CD8-positive, alpha-beta memory T cell (primary cell): ENCODE results near the gene MPST. TPM values are rescaled to one million over a fixed set of nuclear protein-coding genes. Genes with fewer than 3 reads are reported as not detected.

ENCODE experiments used
- CTCF ChIA-PET: fragments of 350-600 bp; sonication (Branson Sonifier 250); formaldehyde crosslinking; loops from one replicate; lab custom pipeline; 2021; ENCODE audit warnings: antibody characterized with exemption; lab: Charles Lee
- POLR2A ChIA-PET: fragments of 350-600 bp; sonication (Branson Sonifier 250); formaldehyde crosslinking; loops from one replicate; lab custom pipeline; 2021; ENCODE audit warnings: antibody characterized with exemption; lab: Charles Lee
- DNase-seq, 5 donors: peaks; one replicate each; pipeline versions ENCODE4 v3.0.0 to v3.0.0-alpha.2; 2020 to 2022; ENCODE audit warnings: mixed read lengths in 1 of 5
- H3K27ac ChIP-seq: one replicate; pipeline ENCODE4 v1.7.0; 2013; ENCODE audit warnings: low read depth, mild to moderate bottlenecking, low read length, moderate library complexity
- H3K27me3 ChIP-seq: 2 replicates; pipeline ENCODE4 v1.7.0; 2013; ENCODE audit warnings: low read length, mild to moderate bottlenecking; ENCODE audit not compliant: insufficient read depth, poor library complexity, severe bottlenecking
- H3K36me3 ChIP-seq: 2 replicates; pipeline ENCODE4 v1.7.0; 2013; ENCODE audit warnings: mild to moderate bottlenecking, low read length, moderate library complexity; ENCODE audit not compliant: insufficient read depth
- H3K4me1 ChIP-seq: 2 replicates; pipeline ENCODE4 v1.7.0; 2013; ENCODE audit warnings: mild to moderate bottlenecking, low read length, moderate library complexity; ENCODE audit not compliant: insufficient read depth
- H3K4me3 ChIP-seq: 2 replicates; pipeline ENCODE4 v1.7.0; 2013; ENCODE audit warnings: mild to moderate bottlenecking, low read length
- H3K9me3 ChIP-seq: 2 replicates; pipeline ENCODE4 v1.7.0; 2013; ENCODE audit warnings: mild to moderate bottlenecking, low read length
- H3K27ac Mint-ChIP-seq, 8 donors: one replicate each; pipeline ENCODE4 v1.8.0; 2020 to 2021; ENCODE audit warnings: mixed read lengths in 8 of 8, mild to moderate bottlenecking in 6 of 8, inconsistent platforms in 3 of 8, moderate library complexity in 3 of 8
- H3K27me3 Mint-ChIP-seq, 2 donors: one replicate each; pipeline ENCODE4 v1.8.0; 2020 to 2021; ENCODE audit warnings: mixed read lengths in 2 of 2, mild to moderate bottlenecking in 1 of 2, moderate library complexity in 1 of 2
- H3K36me3 Mint-ChIP-seq, 3 donors: one replicate each; pipeline ENCODE4 v1.8.0; 2020 to 2021; ENCODE audit warnings: mixed read lengths in 3 of 3, inconsistent platforms in 1 of 3, mild to moderate bottlenecking in 1 of 3
- H3K4me1 Mint-ChIP-seq, 3 donors: one replicate each; pipeline ENCODE4 v1.8.0; 2020 to 2021; ENCODE audit warnings: mixed read lengths in 3 of 3, inconsistent platforms in 1 of 3, mild to moderate bottlenecking in 1 of 3
- H3K4me3 Mint-ChIP-seq, 7 donors: one replicate each; pipeline ENCODE4 v1.8.0; 2020 to 2021; ENCODE audit warnings: mixed read lengths in 7 of 7, mild to moderate bottlenecking in 6 of 7, moderate library complexity in 4 of 7, inconsistent platforms in 2 of 7
- H3K9me3 Mint-ChIP-seq, 5 donors: one replicate each; pipeline ENCODE4 v1.8.0; 2020 to 2022; ENCODE audit warnings: mixed read lengths in 5 of 5, mild to moderate bottlenecking in 3 of 5, moderate library complexity in 2 of 5, inconsistent platforms in 1 of 5
- polyA plus RNA-seq: library from polyadenylated mRNA; unstranded; fragments of 300-500 nt; fragmentation: Illumina TruSeq; gene quantifications from one replicate; pipeline ENCODE4 v1.2.3, GENCODE V29; 2021
- total RNA-seq, 2 experiments: library from RNA; stranded (reverse); gene quantifications; one replicate each; pipeline ENCODE4 v1.2.3, GENCODE V29; 2021

The MPST gene
- total and polyA plus RNA-seq, 3 experiments from 2014 or later: 16.6 to 20.0 (median 17.8) TPM

GRCh38 chr22:37026325-37026724 is 6.8 kb downstream of the MPST start:
- Histone ChIP-seq H3K4me3 (no peak overlapping the region), H3K4me1 (no peaks in the 10 kb centered on the region), H3K27me3 (no peaks in the 10 kb centered on the region), H3K9me3 (no peaks in the 10 kb centered on the region), H3K36me3 (no peaks in the 10 kb centered on the region), H3K27ac (no peak overlapping the region)
- DNase-seq: no peak
- Mint-ChIP-seq H3K9me3 (no peaks in the 10 kb centered on the region), H3K4me1 (peaks cover 4 to 8% (median 6%) of the 10 kb centered on the region in 3 donors), H3K36me3 (peaks cover 0 to 3% (median 0%) of the 10 kb centered on the region in 3 donors), H3K27ac (peak overlapping the region in 1 of 8 donors; percentile 54), H3K4me3 (no peak overlapping the region), H3K27me3 (peaks cover 0 to 1% of the 10 kb centered on the region in 2 donors)
- POLR2A ChIA-PET: no interaction called here
- CTCF ChIA-PET: interaction anchor here (1.7 kb wide), 1 partner anchor 105 kb away, joined by 3 read pairs; no protein-coding TSS in a partner anchor

GRCh38 chr22:37027556-37027955 is 8.0 kb downstream of the MPST start:
- Mint-ChIP-seq H3K27me3 (no peaks in the 10 kb centered on the region), H3K4me3 (no peak overlapping the region), H3K36me3 (peaks cover 0 to 3% (median 0%) of the 10 kb centered on the region in 3 donors), H3K9me3 (no peaks in the 10 kb centered on the region), H3K4me1 (no peaks in the 10 kb centered on the region), H3K27ac (no peak overlapping the region)
- ChIA-PET POLR2A (no interaction called here), CTCF (no interaction called here)
- no peak overlapping the region for H3K27ac ChIP-seq
- no peaks in the 10 kb centered on the region for H3K9me3 ChIP-seq
- H3K27me3 ChIP-seq: no peaks in the 10 kb centered on the region
- no peaks in the 10 kb centered on the region for H3K36me3 ChIP-seq
- H3K4me3 ChIP-seq: no peak overlapping the region
- no peaks in the 10 kb centered on the region for H3K4me1 ChIP-seq
- no peak for DNase-seq

- Mint-ChIP-seq H3K36me3 (peaks cover 0 to 3% (median 0%) of the 10 kb centered on the region in 3 donors), H3K9me3 (no peaks in the 10 kb centered on the region), H3K27ac (peak overlapping the region in 1 of 8 donors; percentile 9), H3K4me3 (no peak overlapping the region), H3K27me3 (no peaks in the 10 kb centered on the region), H3K4me1 (no peaks in the 10 kb centered on the region)
- CTCF ChIA-PET: interaction anchor here (1.0 kb wide), 1 partner anchor 11 kb away, joined by 4 read pairs; no protein-coding TSS in a partner anchor
- H3K36me3 ChIP-seq: no peaks in the 10 kb centered on the region
- POLR2A ChIA-PET: no interaction called here
- H3K27ac ChIP-seq: no peak overlapping the region
- no peaks in the 10 kb centered on the region for H3K27me3 ChIP-seq
- no peak for DNase-seq
- H3K4me3 ChIP-seq: no peak overlapping the region
- no peaks in the 10 kb centered on the region for H3K4me1 ChIP-seq
- H3K9me3 ChIP-seq: no peaks in the 10 kb centered on the region
Observed at GRCh38 chr22:37028692-37029674, 9.4 kb downstream of the MPST start.

- Histone ChIP-seq H3K27me3 (no peaks in the 10 kb centered on the region), H3K4me3 (no peak overlapping the region), H3K9me3 (no peaks in the 10 kb centered on the region), H3K4me1 (no peaks in the 10 kb centered on the region), H3K27ac (no peak overlapping the region), H3K36me3 (no peaks in the 10 kb centered on the region)
- H3K4me3 Mint-ChIP-seq: no peak overlapping the region
- ChIA-PET POLR2A (no interaction called here), CTCF (no interaction called here)
- H3K4me1 Mint-ChIP-seq: no peaks in the 10 kb centered on the region
- H3K36me3 Mint-ChIP-seq: peaks cover 0 to 3% (median 0%) of the 10 kb centered on the region in 3 donors
- peak overlapping the region in 1 of 8 donors; percentile 77 for H3K27ac Mint-ChIP-seq
- no peak for DNase-seq
- no peaks in the 10 kb centered on the region for H3K9me3 Mint-ChIP-seq
- H3K27me3 Mint-ChIP-seq: peaks cover 0 to 10% of the 10 kb centered on the region in 2 donors
Observed at GRCh38 chr22:37030560-37031281, 11.2 kb downstream of the MPST start.

- Histone ChIP-seq H3K9me3 (no peaks in the 10 kb centered on the region), H3K36me3 (no peaks in the 10 kb centered on the region), H3K27me3 (no peaks in the 10 kb centered on the region), H3K4me3 (no peak overlapping the region), H3K4me1 (no peaks in the 10 kb centered on the region), H3K27ac (no peak overlapping the region)
- ChIA-PET POLR2A (interaction anchor here (1.2 kb wide), 1 partner anchor 19 kb away, joined by 3 read pairs; no protein-coding TSS in a partner anchor), CTCF (no interaction called here)
- no peaks in the 10 kb centered on the region for H3K9me3 Mint-ChIP-seq
- no peaks in the 10 kb centered on the region for H3K4me1 Mint-ChIP-seq
- DNase-seq: no peak
- H3K36me3 Mint-ChIP-seq: peaks cover 0 to 3% (median 0%) of the 10 kb centered on the region in 3 donors
- H3K27me3 Mint-ChIP-seq: peaks cover 3 to 17% of the 10 kb centered on the region in 2 donors
- no peak overlapping the region for H3K27ac Mint-ChIP-seq
- H3K4me3 Mint-ChIP-seq: no peak overlapping the region
Observed at GRCh38 chr22:37032134-37032534, 12.6 kb downstream of the MPST start.

- no peaks in the 10 kb centered on the region for H3K9me3 ChIP-seq
- no peak overlapping the region for H3K4me3 ChIP-seq
- no peak overlapping the region for H3K4me3 Mint-ChIP-seq
- no peaks in the 10 kb centered on the region for H3K36me3 ChIP-seq
- ChIA-PET CTCF (no interaction called here), POLR2A (interaction anchor here (1.2 kb wide), 1 partner anchor 18 kb away, joined by 3 read pairs; no protein-coding TSS in a partner anchor)
- H3K27ac ChIP-seq: no peak overlapping the region
- H3K27me3 Mint-ChIP-seq: peaks cover 5 to 22% of the 10 kb centered on the region in 2 donors
- H3K4me1 Mint-ChIP-seq: no peaks in the 10 kb centered on the region
- peaks cover 0 to under 1% (median 0%) of the 10 kb centered on the region in 3 donors for H3K36me3 Mint-ChIP-seq
- H3K9me3 Mint-ChIP-seq: no peaks in the 10 kb centered on the region
- H3K27ac Mint-ChIP-seq: no peak overlapping the region
- no peak for DNase-seq
- H3K4me1 ChIP-seq: no peaks in the 10 kb centered on the region
- no peaks in the 10 kb centered on the region for H3K27me3 ChIP-seq
Observed at GRCh38 chr22:37032535-37033460, 13.3 kb downstream of the MPST start.

- no peak for DNase-seq
- H3K36me3 ChIP-seq: no peaks in the 10 kb centered on the region
- Mint-ChIP-seq H3K4me1 (no peaks in the 10 kb centered on the region), H3K27me3 (peaks cover 5 to 22% of the 10 kb centered on the region in 2 donors), H3K9me3 (no peaks in the 10 kb centered on the region), H3K4me3 (no peak overlapping the region), H3K27ac (peak overlapping the region in 2 of 8 donors; percentile 61 to 65), H3K36me3 (no peaks in the 10 kb centered on the region)
- H3K27me3 ChIP-seq: no peaks in the 10 kb centered on the region
- ChIA-PET CTCF (no interaction called here), POLR2A (no interaction called here)
- H3K4me3 ChIP-seq: no peak overlapping the region
- H3K9me3 ChIP-seq: no peaks in the 10 kb centered on the region
- no peak overlapping the region for H3K27ac ChIP-seq
- no peaks in the 10 kb centered on the region for H3K4me1 ChIP-seq
Observed at GRCh38 chr22:37033605-37034430, 14.3 kb downstream of the MPST start.
